Right atrium auricular region (tissue), 2 donors: ENCODE data around the gene SEMA5A. TPM values are rescaled to one million over a fixed set of nuclear protein-coding genes. Genes with fewer than 3 reads are reported as not detected.

Experiments used
- DNase-seq: peaks from one replicate; pipeline ENCODE4 v3.0.0-alpha.2; 2019; ENCODE audit warnings: low spot score
- H3K27ac ChIP-seq, 2 donors: fragments of 200-600 bp; sonication (generic); 1 replicate in 1 of 2; 2 replicates in 1 of 2; pipeline ENCODE4 v1.5.1; 2016 to 2019
- H3K27me3 ChIP-seq, 2 donors: fragments of 200-600 bp; sonication (generic); one replicate each; pipeline versions ENCODE4 v1.5.1 to v1.6.0; 2017 to 2019
- H3K36me3 ChIP-seq: fragments of 200-600 bp; sonication (generic); one replicate; pipeline ENCODE4 v1.5.1; 2016
- H3K4me1 ChIP-seq, 2 donors: fragments of 200-600 bp; sonication (generic); one replicate each; pipeline versions ENCODE4 v1.5.1 to v1.6.0; 2017 to 2019
- H3K4me3 ChIP-seq, 2 donors: fragments of 200-600 bp; sonication (generic); 1 replicate in 1 of 2; 2 replicates in 1 of 2; pipeline ENCODE4 v1.5.1; 2017 to 2019; ENCODE audit warnings: mild to moderate bottlenecking in 1 of 2, moderate library complexity in 1 of 2
- H3K9me3 ChIP-seq, 2 donors: fragments of 200-600 bp; sonication (generic); one replicate each; pipeline ENCODE4 v1.5.1; 2019
- CTCF ChIP-seq, 2 donors: fragments of 200-600 bp; sonication (generic); IDR thresholded peaks; one replicate each; pipeline ENCODE4 v1.5.1; 2019; ENCODE audit warnings: antibody characterized with exemption in 2 of 2
- total RNA-seq, 2 donors: library from RNA; depleted of rRNA; stranded (reverse); fragments of >200 nt; gene quantifications; one replicate each; pipeline ENCODE4 v1.1.0, GENCODE V29; 2016

Gene SEMA5A
- total RNA-seq, 2 donors from 2014 or later: 14.1 to 26.2 TPM

DNA sequence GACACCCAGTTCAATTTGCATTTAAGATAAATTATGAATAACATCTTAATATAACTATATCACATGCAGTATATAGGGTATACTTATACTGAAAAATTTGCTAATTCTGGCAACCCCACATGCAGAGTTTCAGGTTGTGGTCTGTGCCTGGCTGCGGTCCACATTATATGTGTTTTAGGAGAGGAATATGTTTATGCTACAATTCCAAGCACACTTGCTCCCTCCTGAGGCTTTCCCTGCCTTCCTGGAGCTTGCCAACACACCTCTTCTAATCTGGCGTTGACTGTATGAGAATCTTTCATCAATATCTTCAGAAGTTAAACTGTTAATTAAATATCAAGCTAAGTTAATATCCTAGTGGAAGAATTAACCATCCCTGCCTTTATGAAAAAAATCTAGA is 45.2 kb downstream of the SEMA5A start:
- H3K27me3 ChIP-seq: no peaks in the 10 kb centered on the region
- H3K4me3 ChIP-seq: no peak overlapping the region
- no peak overlapping the region for H3K27ac ChIP-seq
- no peak for TF ChIP-seq CTCF (IDR thresholded peaks at IDR 0.05)
- peaks cover 0 to 19% of the 10 kb centered on the region in 2 donors for H3K4me1 ChIP-seq
- no peak for DNase-seq
- H3K36me3 ChIP-seq: no peaks in the 10 kb centered on the region
- H3K9me3 ChIP-seq: no peaks in the 10 kb centered on the region

DNA sequence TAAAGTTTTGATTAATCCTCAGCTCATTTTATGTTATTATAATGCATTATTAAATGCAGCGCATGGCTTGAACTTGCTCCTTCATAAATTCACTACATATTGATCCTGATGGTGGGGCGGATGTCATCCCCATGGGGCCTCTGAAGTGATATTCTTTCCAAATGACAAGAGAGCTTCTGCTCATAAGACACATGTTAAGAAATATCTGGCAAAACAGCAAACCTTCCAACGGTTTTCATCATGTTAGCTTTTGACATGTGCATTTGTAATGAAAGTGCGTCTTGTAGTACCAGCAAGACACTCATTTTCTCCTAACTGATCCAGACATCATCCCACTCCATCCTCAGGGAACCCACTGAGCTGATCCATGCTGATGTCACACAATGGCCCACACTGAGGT is 45.7 kb downstream of the SEMA5A start:
- no peaks in the 10 kb centered on the region for H3K9me3 ChIP-seq
- no peak overlapping the region for H3K27ac ChIP-seq
- H3K27me3 ChIP-seq: no peaks in the 10 kb centered on the region
- no peaks in the 10 kb centered on the region for H3K36me3 ChIP-seq
- H3K4me1 ChIP-seq: peaks cover 0 to 15% of the 10 kb centered on the region in 2 donors
- no peak for DNase-seq
- TF ChIP-seq CTCF (IDR thresholded peaks at IDR 0.05): no peak
- no peak overlapping the region for H3K4me3 ChIP-seq

DNA sequence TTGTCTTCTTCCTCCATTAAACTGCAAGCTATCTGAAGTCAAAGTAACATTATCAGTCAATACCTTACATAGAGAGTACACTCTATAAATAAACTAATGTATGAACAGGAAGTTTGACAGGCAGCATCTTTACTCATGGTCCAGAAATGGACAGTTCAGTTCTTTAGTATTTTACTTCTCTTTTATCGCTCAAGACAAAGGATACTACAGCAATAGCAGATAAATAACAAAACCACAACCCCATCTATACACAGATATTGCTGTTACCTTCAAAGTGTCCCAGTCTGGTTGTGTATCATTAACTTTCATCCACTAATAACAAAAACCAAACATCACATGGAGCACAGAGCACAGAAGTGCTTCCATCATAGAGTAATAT is 46.4 kb downstream of the SEMA5A start:
- no peaks in the 10 kb centered on the region for H3K36me3 ChIP-seq
- H3K4me3 ChIP-seq: no peak overlapping the region
- H3K27me3 ChIP-seq: no peaks in the 10 kb centered on the region
- H3K9me3 ChIP-seq: no peaks in the 10 kb centered on the region
- H3K27ac ChIP-seq: no peak overlapping the region
- no peak for TF ChIP-seq CTCF (IDR thresholded peaks at IDR 0.05)
- peaks cover 0 to 15% of the 10 kb centered on the region in 2 donors for H3K4me1 ChIP-seq
- DNase-seq: no peak

DNA sequence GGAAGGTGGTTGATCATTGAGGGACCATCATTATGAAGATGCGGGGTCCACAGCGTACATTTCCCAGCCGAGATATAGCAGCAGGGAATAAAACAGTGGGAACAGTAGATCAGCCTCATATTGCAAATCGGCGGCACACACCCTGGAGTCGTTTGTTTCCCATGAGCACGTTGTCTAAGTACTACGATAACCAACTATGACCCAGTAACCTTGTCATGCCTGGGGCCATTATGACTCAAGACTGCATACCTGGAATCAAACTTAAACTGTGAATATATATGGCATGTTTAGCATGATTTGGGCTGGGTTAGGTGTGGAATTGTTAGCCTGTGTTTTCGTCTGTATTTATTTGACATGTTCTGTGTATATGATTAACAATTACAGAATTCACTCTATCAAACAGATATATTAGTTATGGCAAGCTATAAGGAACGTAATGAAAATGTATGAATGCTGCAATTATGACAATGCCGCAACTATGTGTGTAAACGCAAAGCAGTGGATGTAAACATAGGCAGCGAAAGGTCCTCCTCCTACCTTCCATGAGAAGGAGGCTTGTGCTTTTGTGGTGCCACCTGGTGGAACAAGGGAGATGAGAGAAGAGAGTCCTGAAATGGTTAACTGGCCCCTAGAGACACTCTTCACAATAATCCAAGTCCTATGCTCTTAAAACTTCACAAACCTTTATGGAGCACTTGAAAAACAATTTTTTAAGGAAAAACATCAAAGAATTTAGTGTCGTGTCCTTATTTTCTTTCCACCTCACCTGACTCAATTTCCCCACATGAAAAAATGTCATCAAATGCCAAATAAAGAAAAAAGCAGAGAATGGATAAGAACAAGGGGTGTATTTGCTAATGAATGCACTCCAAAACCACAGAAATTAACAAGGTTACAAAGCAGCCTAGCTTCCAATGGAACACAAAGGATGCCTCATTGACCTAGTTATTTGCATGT is 47.1 kb downstream of the SEMA5A start:
- H3K27me3 ChIP-seq: no peaks in the 10 kb centered on the region
- peaks cover 0 to 15% of the 10 kb centered on the region in 2 donors for H3K4me1 ChIP-seq
- peak in 1 of 2 donors; percentile 37 for TF ChIP-seq CTCF (IDR thresholded peaks at IDR 0.05)
- H3K27ac ChIP-seq: no peak overlapping the region
- DNase-seq: no peak
- no peaks in the 10 kb centered on the region for H3K36me3 ChIP-seq
- H3K4me3 ChIP-seq: no peak overlapping the region
- H3K9me3 ChIP-seq: no peaks in the 10 kb centered on the region

DNA sequence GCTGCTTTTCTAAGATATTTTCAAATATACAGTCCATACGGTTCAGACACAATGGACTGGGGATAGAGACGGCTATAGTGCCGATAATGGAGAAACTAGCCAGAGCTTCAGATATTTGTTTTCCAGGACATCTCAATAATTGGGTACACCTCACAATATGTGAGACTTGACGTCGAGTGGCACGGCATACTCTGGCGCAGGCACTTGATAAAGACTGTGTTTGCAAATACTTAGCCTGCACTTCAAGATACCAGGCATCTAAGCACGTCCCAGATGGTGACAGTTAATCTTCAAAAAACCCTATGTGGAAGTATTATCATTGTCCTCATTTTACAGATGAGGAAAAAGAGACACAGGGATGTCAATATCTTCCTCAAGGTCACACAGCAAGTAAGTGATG is 48.5 kb downstream of the SEMA5A start:
- Histone ChIP-seq H3K4me1 (peaks cover 0 to 5% of the 10 kb centered on the region in 2 donors), H3K27me3 (no peaks in the 10 kb centered on the region), H3K4me3 (no peak overlapping the region), H3K36me3 (no peaks in the 10 kb centered on the region), H3K9me3 (no peaks in the 10 kb centered on the region), H3K27ac (no peak overlapping the region)
- no peak for DNase-seq
- TF ChIP-seq CTCF (IDR thresholded peaks at IDR 0.05): no peak
